ENCODE measurements around the gene DMD. TPM values are rescaled to one million over a fixed set of nuclear protein-coding genes. Genes with fewer than 3 reads are reported as not detected.

Gene DMD
- total RNA-seq, 2 experiments from 2014 or later: 0.27 to 0.49 TPM

GRCh38 chrX:32572644-32573043 lies 638.7 kb downstream of the DMD start:
- Mint-ChIP-seq H3K27me3 (no peaks in the 10 kb centered on the region), H3K9me3 (peaks cover 1% of the 10 kb centered on the region), H3K36me3 (ENCODE audit: low read depth) (no peaks in the 10 kb centered on the region), H3K27ac (no peak overlapping the region), H3K4me3 (no peak overlapping the region), H3K4me1 (ENCODE audit: low read depth) (no peaks in the 10 kb centered on the region)
- TF ChIP-seq CTCF (IDR thresholded peaks at IDR 0.05): no peak
- POLR2A ChIA-PET: no interaction called here
- CTCF ChIA-PET: no interaction called here
- intact Hi-C loops (cut with micrococcal nuclease): no loop called here
- ATAC-seq: no peak
- no peak for DNase-seq

- H3K36me3 Mint-ChIP-seq (ENCODE audit: low read depth): no peaks in the 10 kb centered on the region
- no peak for TF ChIP-seq CTCF (IDR thresholded peaks at IDR 0.05)
- CTCF ChIA-PET: no interaction called here
Observed at GRCh38 chrX:32571579-32571978, 639.8 kb downstream of the DMD start.

GRCh38 chrX:32562261-32562660 lies 649.1 kb downstream of the DMD start:
- Mint-ChIP-seq H3K36me3 (ENCODE audit: low read depth) (no peaks in the 10 kb centered on the region), H3K9me3 (peaks cover 2% of the 10 kb centered on the region), H3K4me3 (no peak overlapping the region), H3K27me3 (no peaks in the 10 kb centered on the region), H3K4me1 (ENCODE audit: low read depth) (no peaks in the 10 kb centered on the region), H3K27ac (no peak overlapping the region)
- DNase-seq (no peak), ATAC-seq (no peak)
- intact Hi-C loops (cut with micrococcal nuclease): no loop called here
- ChIA-PET POLR2A (no interaction called here), CTCF (no interaction called here)
- TF ChIP-seq CTCF (IDR thresholded peaks at IDR 0.05): no peak

More at GRCh38 chrX:32571579-32571978, 639.8 kb downstream of the DMD start:
- no peaks in the 10 kb centered on the region for H3K27me3 Mint-ChIP-seq
- no peak for DNase-seq
- intact Hi-C loops (cut with micrococcal nuclease): no loop called here
- H3K4me3 Mint-ChIP-seq: no peak overlapping the region
- no peaks in the 10 kb centered on the region for H3K4me1 Mint-ChIP-seq (ENCODE audit: low read depth)
- no peak overlapping the region for H3K27ac Mint-ChIP-seq
- no peak for ATAC-seq
- peaks cover 1% of the 10 kb centered on the region for H3K9me3 Mint-ChIP-seq
- POLR2A ChIA-PET: no interaction called here

GRCh38 chrX:32545101-32545500 lies 666.2 kb downstream of the DMD start:
- intact Hi-C loops (cut with micrococcal nuclease): no loop called here
- Mint-ChIP-seq H3K4me3 (no peak overlapping the region), H3K27me3 (no peaks in the 10 kb centered on the region), H3K27ac (no peak overlapping the region), H3K9me3 (no peaks in the 10 kb centered on the region), H3K36me3 (ENCODE audit: low read depth) (no peaks in the 10 kb centered on the region), H3K4me1 (ENCODE audit: low read depth) (no peaks in the 10 kb centered on the region)
- ChIA-PET CTCF (no interaction called here), POLR2A (no interaction called here)
- DNase-seq (no peak), ATAC-seq (no peak)
- TF ChIP-seq CTCF (IDR thresholded peaks at IDR 0.05): no peak

GRCh38 chrX:32538554-32538953 lies 672.8 kb downstream of the DMD start:
- no peaks in the 10 kb centered on the region for H3K9me3 Mint-ChIP-seq
- H3K36me3 Mint-ChIP-seq (ENCODE audit: low read depth): no peaks in the 10 kb centered on the region
- no peak for TF ChIP-seq CTCF (IDR thresholded peaks at IDR 0.05)
- DNase-seq (no peak), ATAC-seq (no peak)
- no peak overlapping the region for H3K27ac Mint-ChIP-seq
- CTCF ChIA-PET: no interaction called here
- H3K4me3 Mint-ChIP-seq: no peak overlapping the region
- no peaks in the 10 kb centered on the region for H3K4me1 Mint-ChIP-seq (ENCODE audit: low read depth)
- POLR2A ChIA-PET: no interaction called here
- intact Hi-C loops (cut with micrococcal nuclease): no loop called here
- H3K27me3 Mint-ChIP-seq: no peaks in the 10 kb centered on the region
